Hepatocyte (in vitro differentiated cells): ENCODE results near the gene DEGS2. TPM values are rescaled to one million over a fixed set of nuclear protein-coding genes. Genes with fewer than 3 reads are reported as not detected.

Experiments used
- DNase-seq: peaks from one replicate; pipeline ENCODE4 v3.0.0-alpha.2; 2016; ENCODE audit warnings: low spot score
- H2AFZ ChIP-seq: fragments of 200-600 bp; sonication (generic); 2 replicates; pipeline ENCODE4 v1.6.0; 2016; ENCODE audit warnings: antibody characterized with exemption, mild to moderate bottlenecking
- H3K27ac ChIP-seq: fragments of 200-600 bp; sonication (generic); 2 replicates; pipeline ENCODE4 v1.5.1; 2016; ENCODE audit warnings: mild to moderate bottlenecking
- H3K27me3 ChIP-seq: fragments of 200-600 bp; sonication (generic); 2 replicates; pipeline ENCODE4 v1.6.1; 2016
- H3K36me3 ChIP-seq: fragments of 200-600 bp; sonication (generic); replicated peaks from 2 replicates; pipeline ENCODE4 v1.5.1; 2016; ENCODE audit warnings: low read depth; ENCODE audit not compliant: insufficient read depth
- H3K4me1 ChIP-seq: fragments of 200-600 bp; sonication (generic); 2 replicates; pipeline ENCODE4 v1.5.1; 2016; ENCODE audit warnings: mild to moderate bottlenecking, moderate library complexity; ENCODE audit not compliant: insufficient read depth
- H3K4me2 ChIP-seq: fragments of 200-600 bp; sonication (generic); 2 replicates; pipeline ENCODE4 v1.6.0; 2016
- H3K4me3 ChIP-seq: fragments of 200-600 bp; sonication (generic); 2 replicates; pipeline ENCODE4 v1.5.1; 2016; ENCODE audit warnings: mild to moderate bottlenecking
- H3K79me2 ChIP-seq: fragments of 200-600 bp; sonication (generic); 2 replicates; pipeline ENCODE4 v1.6.0; 2017; ENCODE audit warnings: mild to moderate bottlenecking
- H3K9me2 ChIP-seq: fragments of 200-600 bp; sonication (generic); replicated peaks from 2 replicates; pipeline ENCODE4 v1.6.0; 2017; ENCODE audit warnings: mild to moderate bottlenecking; ENCODE audit not compliant: insufficient read depth
- H3K9me3 ChIP-seq: fragments of 200-600 bp; sonication (generic); 2 replicates; pipeline ENCODE4 v1.5.1; 2016; ENCODE audit warnings: low read depth, mild to moderate bottlenecking
- H4K20me1 ChIP-seq: fragments of 200-600 bp; sonication (generic); 2 replicates; pipeline ENCODE4 v1.6.0; 2016; ENCODE audit warnings: mild to moderate bottlenecking; ENCODE audit not compliant: insufficient read depth, poor library complexity, severe bottlenecking
- EZH2 ChIP-seq: fragments of 200-600 bp; sonication (generic); IDR thresholded peaks from 2 replicates; pipeline ENCODE4 v1.6.1; 2016; ENCODE audit warnings: antibody characterized with exemption, mild to moderate bottlenecking, borderline replicate concordance
- EZH2phosphoT487 ChIP-seq: fragments of 200-600 bp; sonication (generic); IDR thresholded peaks from one replicate; pipeline ENCODE4 v1.6.1; 2018; ENCODE audit warnings: antibody characterized with exemption, mild to moderate bottlenecking, low read depth, moderate library complexity; ENCODE audit not compliant: unreplicated experiment, severe bottlenecking
- WGBS: methylation state at CpG from one replicate; pipeline ENCODE4 v1.1.6; 2016; ENCODE audit warnings: low lambda C conversion rate; ENCODE audit errors: missing lambda C conversion rate; 5-methylcytosine and 5-hydroxymethylcytosine counted together
- polyA plus RNA-seq: library from polyadenylated mRNA; unstranded; fragments of >200 nt; fragmentation: Nextera tagmentation; extraction: Ambion mirVana; gene quantifications from 2 replicates; pipeline ENCODE4 v1.2.1, GENCODE V29; 2016
- total RNA-seq: library from RNA; depleted of rRNA; stranded (reverse); fragments of >200 nt; gene quantifications from 2 replicates; pipeline ENCODE4 v1.2.3, GENCODE V29; 2014
- TF ChIP-seq, protein P1 (sequence below): fragments of 200-600 bp; sonication (generic); IDR thresholded peaks from 2 replicates; pipeline ENCODE4 v1.5.1; 2016; ENCODE audit warnings: antibody characterized with exemption, mild to moderate bottlenecking; ENCODE audit not compliant: poor library complexity

Gene DEGS2
- total and polyA plus RNA-seq, 2 experiments from 2014 or later: 5.3 to 7.7 TPM

DNA sequence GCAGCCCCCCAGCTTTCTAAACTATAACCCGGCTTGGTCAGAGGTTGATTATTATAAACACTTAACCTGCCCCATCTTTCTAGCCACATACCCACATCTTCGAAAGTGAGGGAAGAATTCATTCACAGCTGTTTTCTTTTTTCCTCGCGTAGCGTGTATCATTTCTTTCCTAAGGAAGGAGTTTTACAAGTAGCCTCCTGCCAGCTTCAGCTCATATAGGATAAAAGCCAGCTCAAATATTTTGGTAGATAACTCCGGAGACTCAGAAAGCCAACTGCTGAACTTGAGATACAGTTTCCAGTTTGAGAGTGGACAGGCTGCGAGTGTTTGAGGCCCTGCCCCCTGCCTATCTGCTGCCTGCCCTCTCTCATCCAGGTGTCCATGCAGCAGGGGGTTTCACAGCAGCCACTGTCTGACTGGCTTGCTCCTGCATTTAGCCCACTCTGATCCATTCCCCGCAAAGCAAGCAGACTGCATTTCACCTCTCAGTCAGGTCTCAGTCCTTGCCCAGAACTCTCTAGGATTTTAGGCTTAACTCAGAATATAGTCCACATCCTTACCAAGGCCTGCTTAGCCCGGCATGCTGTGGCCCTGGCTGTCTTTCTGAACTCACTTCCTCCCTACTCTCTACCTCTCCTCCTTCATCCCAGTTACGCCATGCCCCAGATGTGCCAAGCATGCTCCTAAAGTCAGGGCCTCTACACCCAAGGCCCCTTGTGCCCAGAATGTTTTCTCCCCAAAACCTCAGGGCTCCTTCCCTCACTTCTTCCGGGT, 47.3 kb downstream of the DEGS2 start:
- Histone ChIP-seq H3K27me3 (no peaks in the 10 kb centered on the region), H3K9me3 (no peaks in the 10 kb centered on the region), H3K4me1 (peaks cover 11% of the 10 kb centered on the region), H4K20me1 (no peaks in the 10 kb centered on the region), H3K9me2 (no peaks in the 10 kb centered on the region), H3K79me2 (no peaks in the 10 kb centered on the region), H3K4me2 (no peak overlapping the region), H2AFZ (no peak overlapping the region), H3K27ac (peak overlapping the region; percentile 11), H3K36me3 (no peaks in the 10 kb centered on the region), H3K4me3 (no peak overlapping the region)
- TF ChIP-seq, protein P1, sequence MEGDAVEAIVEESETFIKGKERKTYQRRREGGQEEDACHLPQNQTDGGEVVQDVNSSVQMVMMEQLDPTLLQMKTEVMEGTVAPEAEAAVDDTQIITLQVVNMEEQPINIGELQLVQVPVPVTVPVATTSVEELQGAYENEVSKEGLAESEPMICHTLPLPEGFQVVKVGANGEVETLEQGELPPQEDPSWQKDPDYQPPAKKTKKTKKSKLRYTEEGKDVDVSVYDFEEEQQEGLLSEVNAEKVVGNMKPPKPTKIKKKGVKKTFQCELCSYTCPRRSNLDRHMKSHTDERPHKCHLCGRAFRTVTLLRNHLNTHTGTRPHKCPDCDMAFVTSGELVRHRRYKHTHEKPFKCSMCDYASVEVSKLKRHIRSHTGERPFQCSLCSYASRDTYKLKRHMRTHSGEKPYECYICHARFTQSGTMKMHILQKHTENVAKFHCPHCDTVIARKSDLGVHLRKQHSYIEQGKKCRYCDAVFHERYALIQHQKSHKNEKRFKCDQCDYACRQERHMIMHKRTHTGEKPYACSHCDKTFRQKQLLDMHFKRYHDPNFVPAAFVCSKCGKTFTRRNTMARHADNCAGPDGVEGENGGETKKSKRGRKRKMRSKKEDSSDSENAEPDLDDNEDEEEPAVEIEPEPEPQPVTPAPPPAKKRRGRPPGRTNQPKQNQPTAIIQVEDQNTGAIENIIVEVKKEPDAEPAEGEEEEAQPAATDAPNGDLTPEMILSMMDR: no peak
- TF ChIP-seq EZH2phosphoT487 (no peak), EZH2 (no peak)
- WGBS: 67% methylated on average over 11 of the region's 11 CpGs
- no peak for DNase-seq

DNA sequence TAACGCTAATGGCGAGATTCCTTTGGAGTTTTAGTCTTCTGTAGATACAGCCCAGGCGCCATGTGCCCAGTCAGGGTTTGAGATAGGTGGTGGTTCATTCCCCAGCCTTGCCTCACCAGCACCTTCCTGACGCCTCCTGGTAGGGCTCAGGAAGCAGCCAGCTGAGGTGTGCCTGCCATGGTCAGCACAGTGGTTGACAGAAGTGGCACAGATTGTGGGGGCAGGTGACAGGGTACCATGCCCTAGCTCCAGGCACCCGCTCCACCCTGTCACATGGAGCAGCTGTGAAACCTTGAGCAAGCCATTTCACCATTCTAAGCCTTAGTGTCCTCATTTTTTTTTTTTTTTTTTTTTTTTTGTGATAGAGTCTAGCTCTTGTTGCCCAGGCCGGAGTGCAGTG, 48.6 kb downstream of the DEGS2 start:
- no peaks in the 10 kb centered on the region for H3K9me2 ChIP-seq
- no peaks in the 10 kb centered on the region for H3K36me3 ChIP-seq
- no peak overlapping the region for H2AFZ ChIP-seq
- peaks cover 11% of the 10 kb centered on the region for H3K4me1 ChIP-seq
- H3K27ac ChIP-seq: no peak overlapping the region
- WGBS: 94% methylated on average over 6 of the region's 6 CpGs
- H3K4me2 ChIP-seq: no peak overlapping the region
- H4K20me1 ChIP-seq: no peaks in the 10 kb centered on the region
- H3K79me2 ChIP-seq: no peaks in the 10 kb centered on the region
- no peak overlapping the region for H3K4me3 ChIP-seq
- no peaks in the 10 kb centered on the region for H3K27me3 ChIP-seq
- no peak for DNase-seq
- H3K9me3 ChIP-seq: no peaks in the 10 kb centered on the region
- TF ChIP-seq, protein P1: no peak
- TF ChIP-seq EZH2phosphoT487 (no peak), EZH2 (no peak)

DNA sequence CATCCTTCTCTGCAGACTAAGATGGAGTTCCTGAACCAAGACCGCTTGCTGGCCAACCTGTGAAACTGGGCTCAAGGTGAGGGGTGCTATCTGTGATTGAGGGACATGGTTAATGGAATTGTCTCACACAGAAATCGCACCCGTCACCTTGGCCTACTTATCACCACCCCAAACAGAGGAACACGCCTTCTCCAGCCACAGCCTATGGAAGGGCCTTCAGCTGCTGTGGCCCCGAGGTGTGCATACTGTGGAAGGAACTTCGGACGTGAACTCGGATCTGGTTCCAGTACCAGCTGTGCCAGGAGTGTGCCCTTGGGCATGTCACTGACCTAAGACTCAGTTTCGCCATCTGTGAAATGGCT, 49.9 kb downstream of the DEGS2 start:
- WGBS: 96% methylated on average over 9 of the region's 9 CpGs
- H3K9me3 ChIP-seq: no peaks in the 10 kb centered on the region

More for the DNA sequence above, 49.9 kb downstream of the DEGS2 start:
- TF ChIP-seq EZH2phosphoT487: no peak
- no peak for TF ChIP-seq EZH2
- TF ChIP-seq, protein P1: no peak
- no peak overlapping the region for H3K4me3 ChIP-seq
- no peak overlapping the region for H3K27ac ChIP-seq
- H3K27me3 ChIP-seq: no peaks in the 10 kb centered on the region
- no peaks in the 10 kb centered on the region for H3K79me2 ChIP-seq
- no peaks in the 10 kb centered on the region for H3K36me3 ChIP-seq
- no peaks in the 10 kb centered on the region for H4K20me1 ChIP-seq
- no peak for DNase-seq
- no peak overlapping the region for H2AFZ ChIP-seq
- H3K9me2 ChIP-seq: no peaks in the 10 kb centered on the region
- H3K4me1 ChIP-seq: peaks cover 11% of the 10 kb centered on the region
- no peak overlapping the region for H3K4me2 ChIP-seq
